ENCODE data around the gene ZNF213.

ZNF213 gene, protein sequence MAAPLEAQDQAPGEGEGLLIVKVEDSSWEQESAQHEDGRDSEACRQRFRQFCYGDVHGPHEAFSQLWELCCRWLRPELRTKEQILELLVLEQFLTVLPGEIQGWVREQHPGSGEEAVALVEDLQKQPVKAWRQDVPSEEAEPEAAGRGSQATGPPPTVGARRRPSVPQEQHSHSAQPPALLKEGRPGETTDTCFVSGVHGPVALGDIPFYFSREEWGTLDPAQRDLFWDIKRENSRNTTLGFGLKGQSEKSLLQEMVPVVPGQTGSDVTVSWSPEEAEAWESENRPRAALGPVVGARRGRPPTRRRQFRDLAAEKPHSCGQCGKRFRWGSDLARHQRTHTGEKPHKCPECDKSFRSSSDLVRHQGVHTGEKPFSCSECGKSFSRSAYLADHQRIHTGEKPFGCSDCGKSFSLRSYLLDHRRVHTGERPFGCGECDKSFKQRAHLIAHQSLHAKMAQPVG

DNA sequence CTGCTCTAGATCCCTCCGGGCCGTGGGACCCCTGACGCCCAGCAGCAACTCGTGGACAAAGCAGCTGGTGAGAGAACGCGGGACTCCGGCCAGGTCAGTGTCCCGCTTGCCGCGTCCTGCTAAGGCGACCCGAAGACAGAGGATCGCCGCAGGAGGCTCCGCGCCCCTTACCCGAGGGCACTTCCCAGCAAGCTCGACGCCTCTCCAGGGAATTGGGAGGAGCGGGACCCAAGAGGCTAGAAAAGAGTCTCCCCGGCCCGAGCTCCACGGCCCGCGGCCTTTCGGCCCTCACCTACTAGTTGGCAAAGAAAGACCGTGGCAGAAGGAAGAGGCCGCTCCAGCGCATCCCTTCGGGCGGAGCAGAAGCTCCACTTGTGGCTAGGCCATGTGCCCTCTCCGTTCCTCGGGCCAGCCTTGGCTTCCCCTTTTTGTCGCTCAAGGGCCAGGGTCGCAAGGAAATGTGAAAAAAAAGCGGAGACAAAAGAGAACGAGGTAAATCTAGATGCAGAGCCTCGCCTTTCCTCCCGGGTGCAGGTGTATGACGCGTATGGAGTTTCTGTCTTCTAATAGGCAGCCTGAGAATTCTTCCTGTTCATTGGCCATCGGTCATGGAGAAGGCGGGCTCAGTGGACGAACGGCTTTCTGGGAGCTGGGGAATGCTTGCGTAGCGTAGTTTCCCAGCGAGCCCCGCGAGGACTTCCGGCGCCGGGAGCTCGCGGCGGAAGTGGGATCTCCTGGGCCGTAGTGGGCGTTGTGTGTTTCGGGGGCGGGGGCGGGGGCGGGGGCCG, at the start of gene ZNF213:
Gene ZNF213, plus strand, starts transcription at position 692 of the 788 bp plus-strand sequence. CDS start 2,252 bp downstream, outside the sequence.
- DNase-seq, result peak; percentile 96

DNA sequence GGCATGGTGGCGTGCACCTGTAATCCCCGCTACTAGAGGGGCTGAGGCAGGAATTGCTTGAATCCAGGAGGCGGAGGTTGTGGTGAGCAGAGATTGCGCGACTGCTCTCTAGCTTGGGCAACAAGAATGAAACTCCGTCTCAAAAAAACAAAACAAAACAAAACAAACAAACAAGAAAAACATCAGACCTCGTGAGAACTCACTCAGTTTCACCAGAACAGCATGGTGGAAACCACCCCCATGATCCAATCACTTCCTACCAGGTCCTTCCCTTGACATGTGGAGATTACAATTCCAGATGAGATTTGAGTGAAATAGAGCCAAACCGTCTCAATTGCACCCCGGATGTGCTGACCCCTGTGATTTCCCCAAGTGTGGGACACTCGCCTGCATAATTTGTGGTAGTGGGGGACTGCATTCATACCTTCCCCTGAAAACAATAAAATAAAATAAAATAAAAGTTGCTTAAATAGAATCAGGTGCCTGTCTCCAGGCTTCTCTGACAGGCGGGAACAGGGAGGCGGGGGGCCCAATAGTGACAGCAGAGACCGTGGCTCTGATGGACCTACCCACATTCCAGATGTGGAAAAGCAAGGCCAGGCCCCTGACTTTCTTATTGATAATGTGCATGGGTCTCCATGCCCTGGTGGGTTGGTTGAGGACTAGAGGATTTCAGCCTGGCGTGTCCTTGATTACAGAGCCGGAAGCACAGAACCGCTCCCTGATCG, 48.8 kb upstream of the ZNF213 start:
- no peak for DNase-seq

DNA sequence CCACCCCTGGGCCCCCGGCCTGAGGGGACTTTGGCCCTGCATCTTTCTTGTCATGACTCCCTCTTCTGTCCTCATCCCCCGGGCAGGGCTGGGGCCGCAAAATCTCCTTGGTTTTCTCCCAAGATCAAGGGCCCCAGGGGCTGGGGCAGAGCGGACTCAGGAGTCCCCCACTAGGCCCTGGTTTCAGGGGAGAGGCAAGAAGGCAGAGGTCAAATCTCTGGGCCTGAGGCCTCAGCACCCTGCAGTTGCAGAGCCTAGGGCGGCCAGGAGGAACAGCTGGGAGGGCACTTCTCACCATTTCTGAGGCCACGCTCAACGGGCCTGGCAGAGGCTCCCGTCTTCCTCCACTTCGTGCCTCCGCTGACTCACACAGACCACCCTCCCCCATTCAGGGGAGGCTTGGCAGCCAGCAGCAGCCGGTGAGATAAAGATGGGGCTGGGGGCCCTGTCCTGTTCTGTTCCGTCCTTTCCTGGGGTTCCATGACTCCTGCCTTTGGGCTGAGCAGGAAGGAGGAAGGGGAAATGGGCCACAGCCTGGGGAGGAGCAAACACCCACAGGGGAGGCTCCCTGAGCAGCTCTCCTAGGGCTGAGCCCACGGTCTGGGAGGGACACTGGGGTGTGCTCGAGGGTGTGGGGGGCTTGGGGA, 48.1 kb upstream of the ZNF213 start:
- DNase-seq, result no peak

DNA sequence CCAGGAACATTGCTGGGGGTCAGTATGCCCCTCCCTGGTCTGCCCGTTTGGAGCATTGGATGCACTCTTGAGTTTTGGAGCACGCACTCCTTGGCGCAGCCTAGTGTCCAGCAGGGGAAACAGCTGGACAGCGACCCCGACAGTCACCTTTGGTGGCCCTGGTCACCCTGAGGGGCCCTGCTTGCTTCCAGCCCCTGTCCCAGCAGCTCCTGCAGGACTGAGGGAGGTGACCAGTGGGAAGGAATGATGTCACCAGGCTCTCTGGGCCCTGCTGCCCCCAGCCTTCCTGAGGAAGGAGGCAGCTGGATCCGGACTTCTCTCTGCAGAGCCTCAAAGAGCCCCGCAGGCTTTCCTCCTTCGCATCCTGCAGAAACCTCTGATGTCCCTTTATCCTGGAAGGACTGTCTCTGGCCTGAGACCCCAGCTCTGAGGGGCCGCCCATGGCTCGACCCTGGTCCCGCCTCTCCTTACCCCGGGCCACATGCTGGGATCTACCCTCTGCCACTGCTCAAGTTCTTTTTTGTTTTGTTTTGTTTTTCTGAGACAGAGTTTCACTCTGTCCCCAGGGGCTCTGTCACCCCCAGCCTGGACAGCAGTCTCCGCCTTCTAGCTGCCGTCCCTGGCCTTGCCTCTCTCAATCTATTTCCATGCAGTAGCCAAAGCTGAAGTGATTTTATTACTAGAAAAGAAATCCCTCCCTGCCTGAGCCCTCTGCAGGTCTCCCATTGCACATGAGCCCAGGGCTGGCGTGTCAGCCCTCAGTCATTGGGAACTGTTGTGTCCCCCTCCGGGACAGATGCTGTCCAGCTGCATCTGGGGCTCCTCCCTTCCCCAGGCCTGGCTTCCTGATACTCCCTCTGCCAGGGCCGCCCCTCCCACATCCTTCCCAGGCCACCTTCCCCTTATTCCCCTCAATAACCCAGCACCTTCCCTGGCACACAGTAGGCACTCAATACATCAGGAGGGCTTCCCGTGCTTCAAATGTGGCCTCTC, 47.3 kb upstream of the ZNF213 start:
- DNase-seq, result no peak

DNA sequence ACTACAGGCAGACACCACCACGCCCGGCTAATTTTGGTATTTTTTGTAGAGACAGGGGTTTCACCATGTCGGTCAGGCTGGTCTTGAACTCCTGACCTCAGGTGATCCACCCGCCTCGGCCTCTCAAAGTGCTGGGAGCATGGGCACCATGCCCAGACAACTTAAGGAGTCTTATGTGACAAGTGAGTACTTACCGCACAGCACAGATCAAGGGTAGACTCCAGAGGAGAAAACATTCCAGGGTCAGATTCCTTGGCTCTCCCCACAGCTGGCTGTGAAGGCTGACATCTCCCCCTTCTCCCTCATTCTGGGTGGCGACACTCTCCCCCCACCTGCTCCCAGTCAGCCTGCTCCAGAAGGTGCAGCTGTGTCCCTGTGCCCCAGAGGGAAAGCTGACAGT, 46.4 kb upstream of the ZNF213 start:
- no peak for DNase-seq

DNA sequence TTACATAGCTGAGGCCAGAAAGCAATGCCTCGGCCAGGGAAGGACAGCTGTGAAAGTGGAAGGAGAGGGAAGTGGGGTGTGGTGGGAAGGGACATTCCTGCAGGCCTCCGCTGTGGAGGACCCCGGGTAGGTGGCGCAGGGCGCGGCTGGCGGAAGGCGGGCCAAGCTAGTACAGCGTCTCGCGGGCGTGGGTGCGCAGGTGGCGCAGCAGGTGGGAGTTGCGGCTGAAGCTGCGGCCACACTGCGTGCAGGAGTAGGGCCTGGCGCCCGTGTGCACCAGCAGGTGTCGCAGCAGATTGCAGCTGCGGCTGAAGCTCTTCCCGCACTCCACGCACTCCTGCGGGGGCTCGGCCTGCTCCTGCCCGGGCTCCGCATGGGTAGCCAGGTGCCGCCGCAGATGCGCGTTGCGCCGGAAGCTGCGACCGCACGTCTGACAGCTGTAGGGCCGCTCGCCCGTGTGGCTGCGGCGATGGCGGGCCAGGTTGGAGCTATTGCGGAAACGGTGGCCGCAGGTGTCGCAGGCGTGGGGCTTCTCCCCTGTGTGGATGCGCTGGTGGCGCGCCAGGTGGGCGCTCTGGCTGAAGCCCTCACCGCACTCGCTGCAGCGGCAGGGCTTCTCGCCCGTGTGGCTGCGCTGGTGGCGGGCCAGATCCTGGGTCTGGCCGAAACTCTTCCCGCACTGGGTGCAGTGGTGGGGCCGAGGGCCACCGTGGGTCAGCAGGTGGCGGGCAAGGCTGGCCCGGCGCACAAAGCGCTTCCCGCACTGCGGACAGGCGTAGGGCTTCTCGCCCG, 45.7 kb upstream of the ZNF213 start:
- DNase-seq, result no peak

DNA sequence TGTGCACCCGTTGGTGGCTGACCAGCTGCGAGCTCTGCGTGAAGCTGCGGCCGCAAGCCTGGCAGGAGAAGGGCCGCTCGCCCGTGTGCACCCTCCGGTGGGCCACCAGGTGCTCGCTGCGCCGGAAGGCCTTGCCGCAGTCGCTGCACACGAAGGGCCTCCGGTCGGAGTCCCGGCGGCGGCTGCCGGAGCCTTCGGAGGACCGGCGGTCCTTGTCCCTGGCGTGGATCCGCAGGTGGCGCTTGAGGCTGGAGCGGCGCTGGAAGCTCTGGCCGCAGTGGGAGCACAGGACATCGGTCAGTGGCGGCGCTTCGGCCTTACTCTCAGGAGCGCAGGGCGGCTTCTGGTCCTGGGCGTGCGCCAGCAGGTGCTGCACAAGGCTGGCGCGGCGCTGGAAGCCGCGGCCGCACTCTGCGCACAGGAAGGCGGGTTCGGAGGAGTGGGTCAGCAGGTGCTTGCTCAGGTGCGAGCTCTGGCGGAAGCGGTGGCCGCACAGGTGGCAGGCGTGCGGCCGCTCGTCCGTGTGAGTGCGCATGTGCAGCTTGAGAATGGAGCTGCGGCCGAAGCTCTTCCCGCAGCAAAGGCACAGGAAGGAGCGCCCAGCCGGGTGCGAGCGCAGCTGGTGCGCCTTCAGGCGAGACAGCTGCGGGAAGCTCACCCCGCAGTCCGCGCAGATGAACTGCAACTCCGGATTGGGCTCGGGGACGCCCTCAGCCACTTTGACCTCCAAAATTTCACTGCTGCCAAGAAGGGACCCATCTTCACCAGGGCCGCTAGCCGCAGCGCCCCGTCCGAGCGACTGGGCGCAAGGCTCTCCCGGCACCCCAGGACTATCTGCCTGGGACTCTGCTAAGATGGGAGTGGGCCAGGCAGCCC, 44.9 kb upstream of the ZNF213 start:
- no peak for DNase-seq

DNA sequence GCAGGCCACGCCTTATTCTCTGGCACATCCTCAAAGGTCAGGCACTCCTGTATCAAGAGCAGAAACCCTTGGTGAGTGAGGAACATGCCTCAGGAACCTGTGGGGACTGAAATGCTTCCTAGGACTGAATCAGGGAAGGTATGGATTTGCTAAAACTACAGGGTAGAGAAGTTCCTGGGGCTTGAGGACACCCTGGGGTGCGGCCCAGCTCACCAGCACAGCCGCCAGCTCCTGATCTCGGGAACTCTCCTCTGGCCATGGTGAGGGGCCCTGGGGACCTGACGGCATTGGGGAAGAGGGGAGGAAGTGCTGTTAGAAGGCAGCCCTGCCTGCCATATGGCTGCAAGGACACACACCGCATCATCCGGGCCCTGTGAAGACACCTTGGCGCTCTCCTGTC, 43.3 kb upstream of the ZNF213 start:
- no peak for DNase-seq

DNA sequence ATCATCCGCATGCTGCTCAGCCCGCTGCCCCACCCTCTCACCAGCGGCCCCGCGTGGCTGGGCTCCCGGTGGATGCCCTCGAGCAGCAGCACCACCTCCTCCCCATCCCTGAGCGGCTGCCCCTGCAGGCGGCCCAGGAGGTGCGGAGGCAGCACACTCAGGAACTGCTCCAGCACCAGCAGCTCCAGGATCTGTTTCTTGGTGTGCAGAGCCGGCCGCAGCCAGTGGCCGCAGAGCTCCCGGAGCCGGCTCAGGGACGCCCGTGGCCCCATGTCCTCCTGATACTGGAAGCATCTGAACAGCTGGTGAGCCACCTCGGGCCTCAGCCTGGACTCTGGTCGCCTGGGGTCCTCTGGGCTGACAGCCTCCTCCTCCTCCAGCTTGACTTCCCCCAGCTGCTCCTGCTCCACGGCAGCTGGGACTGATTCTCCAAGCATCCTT, 42.3 kb upstream of the ZNF213 start:
- DNase-seq, result no peak

DNA sequence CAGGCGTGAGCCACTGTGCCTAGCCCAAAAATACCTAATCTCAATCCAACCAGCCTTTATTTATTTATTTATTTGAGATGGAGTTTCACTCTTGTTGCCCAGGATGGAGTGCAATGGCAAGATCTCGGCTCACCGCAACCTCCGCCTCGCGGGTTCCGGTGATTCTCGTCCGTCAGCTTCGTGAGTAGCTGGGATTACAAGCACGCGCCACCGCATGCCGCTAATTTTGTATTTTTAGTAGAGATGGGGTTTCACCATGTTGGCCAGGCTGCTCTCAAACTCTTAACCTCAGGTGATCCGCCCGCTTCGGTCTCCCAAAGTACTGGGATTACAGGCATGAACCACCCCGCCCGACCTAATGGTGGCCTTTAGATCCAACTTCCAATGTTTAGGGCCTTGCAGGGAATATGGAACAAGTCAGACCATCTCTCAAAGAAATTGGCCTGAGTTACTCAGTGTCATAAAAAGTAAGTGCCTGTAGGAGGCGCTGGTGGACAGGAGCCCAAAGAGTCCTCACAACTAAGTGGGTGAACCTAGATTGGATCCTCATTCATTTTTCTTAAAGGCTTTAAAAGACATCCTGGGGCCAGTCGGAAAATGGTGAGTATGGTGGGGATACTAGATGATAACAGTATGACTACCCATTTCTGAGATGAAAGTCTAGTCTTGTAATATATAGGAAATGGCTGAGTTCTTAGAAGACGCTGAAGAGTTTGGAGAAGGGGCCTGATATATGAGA, 40.4 kb upstream of the ZNF213 start:
- DNase-seq, result no peak

DNA sequence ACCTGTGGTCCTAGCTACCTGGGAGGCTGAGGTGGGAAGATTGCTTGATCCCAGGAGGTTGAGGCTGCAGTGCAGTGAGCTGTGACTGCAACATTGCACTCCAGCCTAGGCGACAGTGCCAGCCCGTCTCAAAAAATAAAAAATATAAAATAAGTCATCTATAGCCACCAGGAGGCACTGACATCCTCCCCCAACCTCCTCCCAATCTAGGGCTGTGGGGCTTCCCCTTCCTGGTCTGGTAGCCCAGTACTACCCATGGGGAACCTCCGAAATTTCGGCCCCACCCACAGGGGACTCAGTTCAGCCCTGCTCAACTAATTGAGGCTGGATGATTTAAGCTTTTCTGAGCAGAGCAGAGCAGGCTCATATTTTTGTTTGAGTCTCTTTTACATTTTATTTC, 39.0 kb upstream of the ZNF213 start:
- no peak for DNase-seq

DNA sequence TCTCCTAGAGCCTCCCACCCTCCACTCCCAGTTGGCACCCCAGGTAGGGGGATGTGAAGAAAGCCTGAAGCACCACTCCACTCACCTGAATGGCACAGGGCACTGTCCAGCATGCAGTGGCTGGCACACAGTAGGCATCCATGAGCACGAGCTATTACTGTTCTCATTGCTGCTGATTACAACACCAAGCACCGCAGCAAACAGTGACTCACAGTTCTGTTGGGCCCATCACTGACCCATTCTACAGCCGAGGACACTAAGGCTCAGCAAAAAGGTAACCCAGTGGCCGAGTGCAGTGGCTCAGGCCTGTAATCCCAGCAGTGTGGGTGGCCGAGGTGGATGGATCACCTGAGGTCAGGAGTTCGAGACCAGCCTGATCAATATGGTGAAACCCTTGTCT, 38.5 kb upstream of the ZNF213 start:
- DNase-seq, result no peak

DNA sequence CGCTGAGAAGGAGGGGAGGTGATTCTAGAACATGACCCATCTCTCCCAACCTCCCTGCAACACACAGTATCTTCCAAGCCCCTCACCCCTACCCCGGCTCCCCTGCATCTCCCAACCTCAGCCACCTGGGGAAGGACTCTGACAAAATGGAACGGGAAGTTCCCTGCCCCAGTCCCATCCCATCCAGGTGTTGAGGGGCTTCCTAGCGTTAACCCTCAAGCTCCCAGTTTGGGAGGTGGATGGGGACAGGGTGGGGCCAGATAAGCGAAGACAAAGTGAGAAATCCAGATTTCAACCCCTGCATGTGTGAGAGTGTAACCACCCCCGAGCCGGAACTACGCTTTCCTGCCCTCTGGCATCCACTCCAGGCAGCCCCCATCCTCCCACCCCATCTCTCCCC, 37.6 kb upstream of the ZNF213 start:
- no peak for DNase-seq

DNA sequence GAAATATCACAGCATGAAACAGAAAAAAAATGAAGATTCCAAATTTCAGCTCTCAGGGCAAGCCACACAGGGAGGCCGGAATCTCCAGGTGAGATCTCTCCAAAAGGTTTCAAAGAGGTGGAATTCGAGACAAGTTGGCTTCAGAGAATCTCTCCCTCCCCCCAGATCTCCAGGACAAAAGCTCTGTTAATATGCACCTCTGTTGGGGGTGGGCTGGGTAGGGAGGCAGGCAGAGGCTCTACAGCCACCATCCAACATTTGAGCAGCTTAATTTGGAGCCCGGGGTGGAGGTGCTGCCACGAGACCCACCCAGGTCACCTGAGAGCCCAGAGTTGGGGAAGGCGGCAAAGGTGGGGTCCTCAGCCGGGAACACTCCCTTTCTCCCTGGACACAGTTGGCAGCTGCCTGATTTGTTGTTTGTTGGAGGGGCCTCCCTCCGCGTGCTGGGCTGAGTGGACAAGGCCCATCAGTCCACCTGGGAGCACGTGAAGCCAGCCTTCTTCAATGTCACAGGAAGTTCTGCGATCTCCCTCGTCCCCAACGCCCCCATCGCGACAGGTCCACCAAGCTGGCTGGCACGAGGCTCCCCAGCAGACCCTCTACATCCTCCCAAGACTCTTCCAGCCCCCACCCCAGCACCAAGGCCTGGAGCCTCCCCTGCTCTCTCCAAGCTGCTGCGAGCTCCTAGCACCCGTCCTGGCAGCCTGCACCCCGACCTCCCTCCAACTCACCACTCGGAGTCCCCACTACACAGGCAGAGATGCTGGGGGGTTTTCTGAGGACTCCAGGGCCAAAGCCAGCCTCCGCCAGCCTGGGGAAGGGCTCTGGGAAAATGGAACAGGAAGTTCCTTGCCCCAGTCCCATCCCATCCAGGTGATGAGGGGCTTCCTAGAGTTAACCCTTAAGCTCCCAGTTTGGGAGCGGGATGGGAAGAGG, 36.1 kb upstream of the ZNF213 start, which contains the start of gene ZSCAN10:
Gene ZSCAN10, minus strand, starts transcription at position 836 of the 936 bp plus-strand sequence. CDS start 6,357 bp downstream, outside the sequence.
- DNase-seq, result no peak

DNA sequence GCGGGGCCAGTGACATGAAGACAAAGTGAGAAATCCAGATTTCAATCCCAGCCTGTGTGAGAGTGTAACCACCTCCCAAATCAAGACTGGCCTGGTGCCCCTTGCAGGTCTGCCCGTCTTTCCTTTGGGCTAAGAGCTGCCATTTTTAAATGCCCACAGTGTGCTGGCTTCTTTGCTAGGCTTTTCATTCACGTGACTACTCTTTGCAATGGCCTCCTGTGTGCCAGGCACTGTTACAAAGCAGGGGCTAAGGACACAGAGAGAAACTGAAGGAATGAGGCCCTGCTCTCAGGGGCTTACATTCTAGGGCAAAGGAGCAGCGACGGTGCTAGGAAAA, 35.5 kb upstream of the ZNF213 start:
- no peak for DNase-seq

DNA sequence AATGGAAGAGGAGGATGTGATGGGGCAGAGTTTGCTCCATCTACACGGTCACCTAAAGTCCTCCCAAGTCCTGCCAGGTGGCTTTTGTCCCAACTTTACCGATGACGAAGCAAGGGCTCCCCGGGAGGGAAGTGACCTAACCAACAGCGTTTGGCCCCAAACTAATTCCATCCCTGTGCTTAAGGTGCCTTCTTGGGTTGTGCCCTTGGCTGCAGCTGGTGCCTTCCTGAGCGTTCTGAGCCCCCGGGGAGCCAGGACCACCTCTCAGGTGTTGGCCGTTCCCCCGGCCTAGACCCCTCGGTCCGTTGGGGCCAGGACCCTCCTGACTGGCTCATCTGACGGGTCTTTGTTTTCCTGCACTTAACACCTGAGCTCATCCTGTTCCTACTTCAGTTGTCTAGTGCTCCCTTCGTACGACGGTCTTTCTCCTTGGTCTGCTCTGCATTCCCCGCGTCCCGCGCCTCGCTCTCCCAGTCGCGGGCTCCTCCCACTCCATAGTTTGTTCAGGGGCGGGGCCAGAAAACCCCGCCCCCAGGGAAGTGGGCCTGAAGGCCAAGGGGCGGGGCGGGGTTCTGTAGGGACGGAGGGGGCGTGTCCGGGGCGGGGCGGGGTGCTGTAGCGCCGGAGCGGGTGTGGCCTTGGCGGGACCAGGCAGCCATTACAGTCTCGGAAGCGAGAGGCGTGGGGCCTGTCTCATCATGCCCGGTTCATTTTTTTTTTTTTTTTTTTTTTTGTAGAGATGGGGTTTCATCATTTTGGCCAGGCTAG, 34.9 kb upstream of the ZNF213 start:
- peak; percentile 45 for DNase-seq
